SW480 (cell line): Measurements from ENCODE around the gene BRCA2.
A peak's percentile ranks its signal among the peaks of the same experiment; 100 is the strongest.
"Not testable (repeated sequence)": the region's sequence is repeated elsewhere in the genome, so short reads cannot be mapped to it uniquely, and the experiment has no call there.

Experiments used
- DNase-seq: peaks from one replicate; pipeline ENCODE4 v3.0.0-alpha.2; 2016; ENCODE audit warnings: low spot score

The BRCA2 gene

GRCh38 chr13:32311188-32311897, 4.0 kb upstream of the BRCA2 start:
- no peak for DNase-seq

GRCh38 chr13:32314271-32315237, 754 bp upstream of the BRCA2 start:
- peak; percentile 66 for DNase-seq

- no peak for DNase-seq
Observed at GRCh38 chr13:32316028-32316339, 676 bp downstream of the BRCA2 start.

DNA sequence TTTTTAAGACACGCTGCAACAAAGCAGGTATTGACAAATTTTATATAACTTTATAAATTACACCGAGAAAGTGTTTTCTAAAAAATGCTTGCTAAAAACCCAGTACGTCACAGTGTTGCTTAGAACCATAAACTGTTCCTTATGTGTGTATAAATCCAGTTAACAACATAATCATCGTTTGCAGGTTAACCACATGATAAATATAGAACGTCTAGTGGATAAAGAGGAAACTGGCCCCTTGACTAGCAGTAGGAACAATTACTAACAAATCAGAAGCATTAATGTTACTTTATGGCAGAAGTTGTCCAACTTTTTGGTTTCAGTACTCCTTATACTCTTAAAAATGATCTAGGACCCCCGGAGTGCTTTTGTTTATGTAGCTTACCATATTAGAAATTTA, 1.2 kb downstream of the BRCA2 start:
- no peak for DNase-seq

GRCh38 chr13:32317716-32318465, 2.6 kb downstream of the BRCA2 start:
- no peak for DNase-seq

GRCh38 chr13:32320528-32320927, 5.2 kb downstream of the BRCA2 start:
- no peak for DNase-seq

- no peak for DNase-seq
Observed at GRCh38 chr13:32323912-32324311, 8.6 kb downstream of the BRCA2 start.

DNA sequence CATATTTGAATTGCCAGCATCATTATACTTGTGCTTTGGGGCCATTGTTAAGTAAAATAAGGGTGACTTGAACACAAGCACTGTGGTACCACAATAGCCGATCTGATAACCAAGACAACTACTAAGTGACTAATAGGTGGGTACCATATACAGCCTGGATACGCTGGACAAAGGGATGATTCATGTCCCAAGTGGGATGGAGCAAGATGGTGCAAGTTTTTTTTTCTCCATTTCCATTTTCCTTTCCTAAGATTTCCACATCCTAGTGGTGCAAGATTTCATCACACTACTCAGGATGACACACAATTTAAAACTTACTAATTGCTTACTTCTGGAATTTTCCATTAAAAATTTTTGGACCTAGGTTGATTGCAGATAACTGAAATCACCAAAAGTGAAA, 15.1 kb downstream of the BRCA2 start:
- DNase-seq = no peak

GRCh38 chr13:32334671-32335070, 19.4 kb downstream of the BRCA2 start:
- no peak for DNase-seq

GRCh38 chr13:32340914-32341313, 25.6 kb downstream of the BRCA2 start:
- DNase-seq = no peak

DNA sequence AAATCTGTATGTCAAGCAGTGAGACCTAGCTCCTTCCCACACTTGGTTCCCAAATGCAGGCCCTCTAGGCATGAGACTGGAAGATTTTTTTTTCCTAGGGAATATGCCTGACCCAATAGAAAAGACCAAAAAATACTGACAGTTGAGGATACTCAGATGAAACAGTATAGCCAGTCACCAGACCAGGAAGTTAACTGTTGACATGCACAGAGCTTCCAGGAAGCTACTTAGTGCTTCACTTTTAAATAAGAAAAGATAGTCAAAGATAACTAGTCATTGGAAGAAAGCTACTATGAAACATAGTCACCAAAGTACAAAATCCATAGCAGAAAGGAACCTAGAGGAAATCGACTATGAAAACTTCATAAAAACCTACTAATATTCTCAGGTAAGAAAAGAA, 32.3 kb downstream of the BRCA2 start:
- DNase-seq = no peak

DNA sequence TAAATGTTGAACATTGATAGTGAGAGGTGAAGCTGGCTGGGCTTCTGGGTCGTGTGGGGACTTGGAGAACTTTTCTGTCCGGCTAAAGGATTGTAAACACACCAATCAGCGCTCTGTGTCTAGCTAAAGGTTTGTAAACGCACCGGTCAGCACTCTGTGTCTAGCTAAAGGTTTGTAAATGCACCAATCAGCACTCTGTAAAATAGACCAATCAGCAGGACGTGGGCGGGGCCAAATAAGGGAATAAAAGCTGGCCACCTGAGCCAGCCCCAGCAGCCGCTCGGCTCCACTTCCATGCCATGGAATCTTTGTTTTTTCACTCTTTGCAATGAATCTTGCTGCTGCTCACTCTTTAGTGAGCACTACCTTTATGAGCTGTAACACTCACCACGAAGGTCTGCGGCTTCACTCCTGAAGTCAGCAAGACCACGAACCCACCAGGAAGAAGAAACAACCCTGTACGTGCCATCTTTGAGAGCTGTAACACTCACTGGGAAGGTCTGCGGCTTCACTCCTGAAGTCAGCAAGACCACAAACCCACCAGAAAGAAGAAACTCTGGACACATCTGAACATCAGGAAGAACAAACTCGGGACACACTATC, 35.6 kb downstream of the BRCA2 start:
- not testable (repeated sequence) for DNase-seq

GRCh38 chr13:32354040-32354439, 38.7 kb downstream of the BRCA2 start:
- no peak for DNase-seq

- not testable (repeated sequence) for DNase-seq
Observed at GRCh38 chr13:32355935-32356334, 40.6 kb downstream of the BRCA2 start.

DNA sequence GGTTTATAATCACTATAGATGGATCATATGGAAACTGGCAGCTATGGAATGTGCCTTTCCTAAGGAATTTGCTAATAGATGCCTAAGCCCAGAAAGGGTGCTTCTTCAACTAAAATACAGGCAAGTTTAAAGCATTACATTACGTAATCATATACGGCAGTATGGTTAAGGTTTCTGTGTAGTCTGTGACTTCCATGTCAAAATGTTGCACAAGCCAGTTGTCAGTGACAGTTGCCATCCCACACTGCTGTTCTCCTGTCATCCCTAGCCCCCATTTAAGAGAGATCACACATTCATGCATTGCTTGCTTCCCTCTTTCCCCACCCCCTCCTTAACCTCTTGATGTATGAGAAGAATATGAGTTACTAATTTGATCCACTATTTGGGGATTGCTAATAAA, 47.3 kb downstream of the BRCA2 start:
- no peak for DNase-seq

GRCh38 chr13:32370805-32371204, 55.5 kb downstream of the BRCA2 start:
- no peak for DNase-seq

DNA sequence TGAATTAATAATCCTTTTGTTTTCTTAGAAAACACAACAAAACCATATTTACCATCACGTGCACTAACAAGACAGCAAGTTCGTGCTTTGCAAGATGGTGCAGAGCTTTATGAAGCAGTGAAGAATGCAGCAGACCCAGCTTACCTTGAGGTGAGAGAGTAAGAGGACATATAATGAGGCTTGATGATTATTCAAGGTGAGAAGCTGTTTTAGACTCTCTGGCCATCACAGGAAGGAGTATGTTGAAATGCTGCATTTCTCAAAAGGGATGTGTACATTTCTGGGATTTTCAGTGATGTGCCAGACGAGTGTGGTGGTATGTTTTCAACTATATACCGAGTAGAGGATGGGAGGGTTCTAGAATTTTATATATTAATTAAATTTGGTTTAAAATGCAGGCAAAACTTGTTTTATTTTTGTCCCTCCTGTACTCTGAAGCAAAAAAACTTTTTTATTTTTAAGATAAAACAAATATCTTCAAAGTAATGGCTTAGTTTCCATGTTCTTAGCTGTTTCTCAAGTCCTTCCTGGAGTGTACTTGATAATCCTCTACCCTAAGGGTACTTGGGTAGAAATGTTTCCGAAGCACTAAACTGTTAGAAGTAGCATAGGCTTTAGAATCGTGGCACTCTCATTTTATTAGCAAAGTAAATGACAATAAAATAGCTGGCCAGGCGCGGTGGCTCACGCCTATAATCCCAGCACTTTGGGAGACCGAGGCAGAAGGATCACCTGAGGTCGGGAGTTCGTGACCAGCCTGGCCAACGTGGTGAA, 61.5 kb downstream of the BRCA2 start:
- no peak for DNase-seq

GRCh38 chr13:32378012-32378411, 62.7 kb downstream of the BRCA2 start:
- no peak for DNase-seq

- DNase-seq = peak; percentile 5
Observed at GRCh38 chr13:32381539-32381938, 66.2 kb downstream of the BRCA2 start.

GRCh38 chr13:32383836-32384618, 68.7 kb downstream of the BRCA2 start:
- no peak for DNase-seq

DNA sequence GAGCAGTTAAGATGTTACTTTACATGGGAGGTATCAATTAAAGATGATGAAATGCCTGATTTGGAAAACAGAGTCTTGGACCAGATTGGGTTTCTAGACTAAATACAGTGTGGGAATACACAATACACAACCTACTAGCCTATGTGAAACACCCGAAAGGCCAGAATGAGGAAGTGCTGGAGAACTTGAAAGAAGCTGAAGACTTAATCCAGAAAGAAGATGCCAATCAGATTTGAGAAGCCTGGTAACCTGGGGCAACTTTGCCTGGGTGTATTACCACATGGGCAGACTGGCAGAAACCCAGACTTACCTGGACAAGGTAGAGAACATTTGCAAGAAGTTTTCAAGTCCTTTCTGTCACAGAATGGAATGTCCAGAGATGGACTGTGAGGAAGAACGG, 69.4 kb downstream of the BRCA2 start:
- DNase-seq = no peak
